ENCODE measurements around the gene TYMP.

The TYMP gene

GRCh38 chr22:50576070-50576469, 46.3 kb upstream of the TYMP start:
- Histone ChIP-seq H3K9me3 (ENCODE audit: severe bottlenecking) (no peaks in the 10 kb centered on the region), H3K36me3 (peaks cover 35% of the 10 kb centered on the region), H3K27ac (peak overlapping the region; percentile 71), H3K27me3 (ENCODE audit: insufficient read depth, low read depth, severe bottlenecking) (no peaks in the 10 kb centered on the region), H3K4me3 (ENCODE audit: low read depth, low read length) (no peak overlapping the region)
- peak; percentile 87 for TF ChIP-seq CTCF (IDR thresholded peaks at IDR 0.05; ENCODE audit: low read depth, low read length)
- peak; percentile 95 for DNase-seq

GRCh38 chr22:50575426-50575941, 45.7 kb upstream of the TYMP start:
- no peak for DNase-seq
- Histone ChIP-seq H3K36me3 (peaks cover 35% of the 10 kb centered on the region), H3K9me3 (ENCODE audit: severe bottlenecking) (no peaks in the 10 kb centered on the region), H3K27ac (no peak overlapping the region), H3K4me3 (ENCODE audit: low read depth, low read length) (no peak overlapping the region), H3K27me3 (ENCODE audit: insufficient read depth, low read depth, severe bottlenecking) (no peaks in the 10 kb centered on the region)
- TF ChIP-seq CTCF (IDR thresholded peaks at IDR 0.05; ENCODE audit: low read depth, low read length): no peak

- Histone ChIP-seq H3K27ac (no peak overlapping the region), H3K36me3 (peaks cover 30% of the 10 kb centered on the region), H3K4me3 (ENCODE audit: low read depth, low read length) (no peak overlapping the region), H3K9me3 (ENCODE audit: severe bottlenecking) (no peaks in the 10 kb centered on the region), H3K27me3 (ENCODE audit: insufficient read depth, low read depth, severe bottlenecking) (no peaks in the 10 kb centered on the region)
- no peak for DNase-seq
- no peak for TF ChIP-seq CTCF (IDR thresholded peaks at IDR 0.05; ENCODE audit: low read depth, low read length)
These were observed 44.6 kb upstream of the TYMP start for GRCh38 chr22:50574383-50574755.

- Histone ChIP-seq H3K27ac (no peak overlapping the region), H3K9me3 (ENCODE audit: severe bottlenecking) (no peaks in the 10 kb centered on the region), H3K4me3 (ENCODE audit: low read depth, low read length) (no peak overlapping the region), H3K36me3 (peaks cover 30% of the 10 kb centered on the region), H3K27me3 (ENCODE audit: insufficient read depth, low read depth, severe bottlenecking) (no peaks in the 10 kb centered on the region)
- no peak for TF ChIP-seq CTCF (IDR thresholded peaks at IDR 0.05; ENCODE audit: low read depth, low read length)
- no peak for DNase-seq
These were observed 43.9 kb upstream of the TYMP start for GRCh38 chr22:50573491-50574382.

GRCh38 chr22:50572965-50573364, 43.2 kb upstream of the TYMP start:
- Histone ChIP-seq H3K27ac (no peak overlapping the region), H3K9me3 (ENCODE audit: severe bottlenecking) (no peaks in the 10 kb centered on the region), H3K4me3 (ENCODE audit: low read depth, low read length) (no peak overlapping the region), H3K27me3 (ENCODE audit: insufficient read depth, low read depth, severe bottlenecking) (no peaks in the 10 kb centered on the region), H3K36me3 (peaks cover 35% of the 10 kb centered on the region)
- TF ChIP-seq CTCF (IDR thresholded peaks at IDR 0.05; ENCODE audit: low read depth, low read length): no peak
- DNase-seq: no peak
